ENCODE data around the gene EXOC3L4. TPM values are rescaled to one million over a fixed set of nuclear protein-coding genes. Genes with fewer than 3 reads are reported as not detected.

EXOC3L4 gene
- total RNA-seq, 2 experiments from 2014 or later = not detected

GRCh38 chr14:103089386-103090335 lies 4.9 kb upstream of the EXOC3L4 start:
- Histone ChIP-seq H3K4me1 (ENCODE audit: insufficient read depth, low read length, poor library complexity, severe bottlenecking) (peaks cover 6% of the 10 kb centered on the region), H2AFZ (ENCODE audit: low read length) (no peak overlapping the region), H3K27ac (ENCODE audit: low read depth, low read length, poor library complexity, severe bottlenecking) (no peak overlapping the region), H3K79me2 (ENCODE audit: insufficient read depth, low read depth, low read length) (no peaks in the 10 kb centered on the region), H3K4me2 (ENCODE audit: low read length) (no peak overlapping the region), H4K20me1 (ENCODE audit: insufficient read depth, low read length) (no peaks in the 10 kb centered on the region), H3K9me2 (ENCODE audit: insufficient read depth, low read length) (no peaks in the 10 kb centered on the region), H3K9me3 (ENCODE audit: low read length) (no peaks in the 10 kb centered on the region), H3K36me3 (ENCODE audit: insufficient read depth, low read length) (no peaks in the 10 kb centered on the region), H3K4me3 (ENCODE audit: low read depth, low read length, poor library complexity, severe bottlenecking) (no peak overlapping the region)
- DNase-seq (ENCODE audit: low spot score) = no peak
- ChIA-PET CTCF (ENCODE audit: unreplicated experiment) (no interaction called here), POLR2A (no interaction called here)
- TF ChIP-seq EZH2phosphoT487 (IDR thresholded peaks at IDR 0.05; ENCODE audit: borderline replicate concordance, low read depth, low read length) = no peak
- intact Hi-C loops (cut with micrococcal nuclease; ENCODE audit: unreplicated experiment) = no loop called here
- BruUV-seq (replicated peaks) = no TSS peak

- TF ChIP-seq CTCF (conservative IDR thresholded peaks at IDR 0.05; ENCODE audit: low read length) = no peak
- TF ChIP-seq EZH2phosphoT487 (IDR thresholded peaks at IDR 0.05; ENCODE audit: borderline replicate concordance, low read depth, low read length) = no peak
- CTCF ChIA-PET (ENCODE audit: unreplicated experiment) = no interaction called here
- intact Hi-C loops (cut with micrococcal nuclease; ENCODE audit: unreplicated experiment) = no loop called here
- Histone ChIP-seq H3K4me3 (ENCODE audit: low read depth, low read length, poor library complexity, severe bottlenecking) (no peak overlapping the region), H2AFZ (ENCODE audit: low read length) (no peak overlapping the region), H4K20me1 (ENCODE audit: insufficient read depth, low read length) (no peaks in the 10 kb centered on the region), H3K79me2 (ENCODE audit: insufficient read depth, low read depth, low read length) (no peaks in the 10 kb centered on the region), H3K4me2 (ENCODE audit: low read length) (no peak overlapping the region), H3K36me3 (ENCODE audit: insufficient read depth, low read length) (no peaks in the 10 kb centered on the region), H3K27ac (ENCODE audit: low read depth, low read length, poor library complexity, severe bottlenecking) (no peak overlapping the region), H3K9me3 (ENCODE audit: low read length) (no peaks in the 10 kb centered on the region), H3K4me1 (ENCODE audit: insufficient read depth, low read length, poor library complexity, severe bottlenecking) (peaks cover 6% of the 10 kb centered on the region), H3K9me2 (ENCODE audit: insufficient read depth, low read length) (no peaks in the 10 kb centered on the region)
- POLR2A ChIA-PET = no interaction called here
- no TSS peak for BruUV-seq (replicated peaks)
- no peak for DNase-seq (ENCODE audit: low spot score)
Measured at GRCh38 chr14:103090481-103091020, 4.0 kb upstream of the EXOC3L4 start.

GRCh38 chr14:103091041-103091882 lies 3.3 kb upstream of the EXOC3L4 start:
- Histone ChIP-seq H3K9me3 (ENCODE audit: low read length) (no peaks in the 10 kb centered on the region), H3K4me3 (ENCODE audit: low read depth, low read length, poor library complexity, severe bottlenecking) (peak overlapping the region; percentile 39), H3K36me3 (ENCODE audit: insufficient read depth, low read length) (no peaks in the 10 kb centered on the region), H3K9me2 (ENCODE audit: insufficient read depth, low read length) (no peaks in the 10 kb centered on the region), H3K79me2 (ENCODE audit: insufficient read depth, low read depth, low read length) (no peaks in the 10 kb centered on the region), H4K20me1 (ENCODE audit: insufficient read depth, low read length) (no peaks in the 10 kb centered on the region), H2AFZ (ENCODE audit: low read length) (peak overlapping the region; percentile 25), H3K4me1 (ENCODE audit: insufficient read depth, low read length, poor library complexity, severe bottlenecking) (peaks cover 6% of the 10 kb centered on the region), H3K27ac (ENCODE audit: low read depth, low read length, poor library complexity, severe bottlenecking) (no peak overlapping the region), H3K4me2 (ENCODE audit: low read length) (peak overlapping the region; percentile 47)
- intact Hi-C loops (cut with micrococcal nuclease; ENCODE audit: unreplicated experiment) = no loop called here
- peak; percentile 62 for DNase-seq (ENCODE audit: low spot score)
- no TSS peak for BruUV-seq (replicated peaks)
- POLR2A ChIA-PET = no interaction called here
- CTCF ChIA-PET (ENCODE audit: unreplicated experiment) = no interaction called here
- TF ChIP-seq EZH2phosphoT487 (IDR thresholded peaks at IDR 0.05; ENCODE audit: borderline replicate concordance, low read depth, low read length) (no peak), CTCF (conservative IDR thresholded peaks at IDR 0.05; ENCODE audit: low read length) (peak; percentile 69)

Measured in OCI-LY7 (cell line).